OCI-LY7 (cell line): ENCODE results near the gene CAB39. TPM values are rescaled to one million over a fixed set of nuclear protein-coding genes. Genes with fewer than 3 reads are reported as not detected.

Source experiments
- BruUV-seq: library from RNA; stranded (reverse); fragments of 400-500 nt; replicated peaks from 2 replicates; lab custom pipeline; 2021; lab: Mats Ljungman, UMichigan
- CTCF ChIA-PET: fragments of 300-600 bp; sonication (Branson Sonifier 250); formaldehyde crosslinking; loops from one replicate; lab custom pipeline; 2022; ENCODE audit warnings: antibody characterized with exemption; ENCODE audit not compliant: unreplicated experiment; lab: Charles Lee
- POLR2A ChIA-PET: fragments of 300-600 bp; sonication (Branson Sonifier 250); formaldehyde crosslinking; loops from one replicate; lab custom pipeline; 2022; ENCODE audit warnings: antibody characterized with exemption; lab: Charles Lee
- DNase-seq: peaks from one replicate; pipeline ENCODE4 v3.0.0-alpha.2; 2015; ENCODE audit warnings: low spot score
- H2AFZ ChIP-seq: fragments of 200-600 bp; sonication (generic), shearing (Covaris generic); 2 replicates; pipeline ENCODE4 v1.6.1; 2014; ENCODE audit warnings: mild to moderate bottlenecking, antibody characterized with exemption, low read length, moderate library complexity
- H3K27ac ChIP-seq: fragments of 200-600 bp; sonication (generic); 2 replicates; pipeline ENCODE4 v1.5.1; 2014; ENCODE audit warnings: mixed run types, low read depth, mild to moderate bottlenecking, moderate library complexity, low read length, inconsistent platforms; ENCODE audit not compliant: poor library complexity, severe bottlenecking
- H3K36me3 ChIP-seq: fragments of 200-600 bp; sonication (generic); 2 replicates; pipeline ENCODE4 v1.6.1; 2014; ENCODE audit warnings: mild to moderate bottlenecking, antibody characterized with exemption, low read length, moderate library complexity, mixed read lengths; ENCODE audit not compliant: insufficient read depth
- H3K4me1 ChIP-seq: fragments of 200-600 bp; sonication (generic); 2 replicates; pipeline ENCODE4 v1.5.1; 2014; ENCODE audit warnings: mild to moderate bottlenecking, low read length; ENCODE audit not compliant: insufficient read depth, poor library complexity, severe bottlenecking
- H3K4me2 ChIP-seq: fragments of 200-600 bp; sonication (generic); 2 replicates; pipeline ENCODE4 v1.6.1; 2014; ENCODE audit warnings: mild to moderate bottlenecking, low read length
- H3K4me3 ChIP-seq: fragments of 200-600 bp; sonication (generic); 2 replicates; pipeline ENCODE4 v1.5.1; 2014; ENCODE audit warnings: mild to moderate bottlenecking, low read depth, low read length; ENCODE audit not compliant: poor library complexity, severe bottlenecking
- H3K79me2 ChIP-seq: fragments of 200-600 bp; sonication (generic); 2 replicates; pipeline ENCODE4 v1.6.1; 2016; ENCODE audit warnings: low read depth, mild to moderate bottlenecking, low read length, moderate library complexity, mixed read lengths; ENCODE audit not compliant: insufficient read depth
- H3K9me2 ChIP-seq: fragments of 200-600 bp; sonication (generic); 2 replicates; pipeline ENCODE4 v1.6.1; 2016; ENCODE audit warnings: mild to moderate bottlenecking, low read length, mixed read lengths; ENCODE audit not compliant: insufficient read depth
- H3K9me3 ChIP-seq: fragments of 200-600 bp; sonication (generic); 2 replicates; pipeline ENCODE4 v1.6.1; 2014; ENCODE audit warnings: mild to moderate bottlenecking, mixed run types, low read length, mixed read lengths
- H4K20me1 ChIP-seq: fragments of 200-600 bp; sonication (generic); 2 replicates; pipeline ENCODE4 v1.6.1; 2014; ENCODE audit warnings: mild to moderate bottlenecking, antibody characterized with exemption, low read length, moderate library complexity, mixed read lengths; ENCODE audit not compliant: insufficient read depth
- EZH2phosphoT487 ChIP-seq: fragments of 200-600 bp; sonication (generic); IDR thresholded peaks from 2 replicates; pipeline ENCODE4 v1.6.1; 2018; ENCODE audit warnings: low read depth, borderline replicate concordance, mild to moderate bottlenecking, mixed run types, antibody characterized with exemption, low read length, moderate library complexity, mixed read lengths
- intact Hi-C: fragments of 100-400 bp; cut with micrococcal nuclease; formaldehyde crosslinking; loops from one replicate; pipeline ENCODE4 v1.10.0; 2022; ENCODE audit not compliant: unreplicated experiment
- total RNA-seq, 2 experiments: library from RNA; depleted of rRNA in 1 of 2; stranded (reverse); fragments of >200 nt in 1 of 2; shearing (Covaris generic) in 1 of 2; gene quantifications; 2 replicates each; pipeline ENCODE4 v1.2.3, GENCODE V29; 2014 to 2022
- TF ChIP-seq, protein P1 (sequence below): fragments of 200-600 bp; sonication (generic); conservative IDR thresholded peaks from 2 replicates; pipeline ENCODE4 v1.5.1; 2014; ENCODE audit warnings: mild to moderate bottlenecking, antibody characterized with exemption, low read length, moderate library complexity, mixed read lengths

CAB39 gene
- total RNA-seq, 2 experiments from 2014 or later: 39.3 to 53.4 TPM

- POLR2A ChIA-PET: no interaction called here
- intact Hi-C loops: no loop called here
- DNase-seq: no peak
- CTCF ChIA-PET: no interaction called here
- no peak overlapping the region for H2AFZ ChIP-seq
- H3K36me3 ChIP-seq: peaks cover 41% of the 10 kb centered on the region
- no peak overlapping the region for H3K27ac ChIP-seq
- no peaks in the 10 kb centered on the region for H3K79me2 ChIP-seq
- H4K20me1 ChIP-seq: no peaks in the 10 kb centered on the region
- TF ChIP-seq EZH2phosphoT487: no peak
- TF ChIP-seq, protein P1, sequence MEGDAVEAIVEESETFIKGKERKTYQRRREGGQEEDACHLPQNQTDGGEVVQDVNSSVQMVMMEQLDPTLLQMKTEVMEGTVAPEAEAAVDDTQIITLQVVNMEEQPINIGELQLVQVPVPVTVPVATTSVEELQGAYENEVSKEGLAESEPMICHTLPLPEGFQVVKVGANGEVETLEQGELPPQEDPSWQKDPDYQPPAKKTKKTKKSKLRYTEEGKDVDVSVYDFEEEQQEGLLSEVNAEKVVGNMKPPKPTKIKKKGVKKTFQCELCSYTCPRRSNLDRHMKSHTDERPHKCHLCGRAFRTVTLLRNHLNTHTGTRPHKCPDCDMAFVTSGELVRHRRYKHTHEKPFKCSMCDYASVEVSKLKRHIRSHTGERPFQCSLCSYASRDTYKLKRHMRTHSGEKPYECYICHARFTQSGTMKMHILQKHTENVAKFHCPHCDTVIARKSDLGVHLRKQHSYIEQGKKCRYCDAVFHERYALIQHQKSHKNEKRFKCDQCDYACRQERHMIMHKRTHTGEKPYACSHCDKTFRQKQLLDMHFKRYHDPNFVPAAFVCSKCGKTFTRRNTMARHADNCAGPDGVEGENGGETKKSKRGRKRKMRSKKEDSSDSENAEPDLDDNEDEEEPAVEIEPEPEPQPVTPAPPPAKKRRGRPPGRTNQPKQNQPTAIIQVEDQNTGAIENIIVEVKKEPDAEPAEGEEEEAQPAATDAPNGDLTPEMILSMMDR: no peak
- no peak overlapping the region for H3K4me2 ChIP-seq
- no peaks in the 10 kb centered on the region for H3K9me2 ChIP-seq
- BruUV-seq: no TSS peak
- H3K4me3 ChIP-seq: no peak overlapping the region
- H3K9me3 ChIP-seq: no peaks in the 10 kb centered on the region
- no peaks in the 10 kb centered on the region for H3K4me1 ChIP-seq
These were observed 61.8 kb downstream of the CAB39 start for GRCh38 chr2:230774348-230774951.

- H3K36me3 ChIP-seq: peaks cover 49% of the 10 kb centered on the region
- H3K9me3 ChIP-seq: no peaks in the 10 kb centered on the region
- H3K4me3 ChIP-seq: no peak overlapping the region
- H3K27ac ChIP-seq: no peak overlapping the region
- CTCF ChIA-PET: no interaction called here
- no peaks in the 10 kb centered on the region for H3K79me2 ChIP-seq
- no peaks in the 10 kb centered on the region for H3K4me1 ChIP-seq
- intact Hi-C loops: no loop called here
- POLR2A ChIA-PET: interaction anchor here (0.7 kb wide), 1 partner anchor 10 kb away, joined by 4 read pairs; no protein-coding TSS in a partner anchor
- BruUV-seq: no TSS peak
- H3K4me2 ChIP-seq: no peak overlapping the region
- H2AFZ ChIP-seq: no peak overlapping the region
- TF ChIP-seq, protein P1: no peak
- TF ChIP-seq EZH2phosphoT487: no peak
- no peaks in the 10 kb centered on the region for H3K9me2 ChIP-seq
- H4K20me1 ChIP-seq: no peaks in the 10 kb centered on the region
- DNase-seq: no peak
These were observed 63.1 kb downstream of the CAB39 start for GRCh38 chr2:230775737-230776136.

DNA sequence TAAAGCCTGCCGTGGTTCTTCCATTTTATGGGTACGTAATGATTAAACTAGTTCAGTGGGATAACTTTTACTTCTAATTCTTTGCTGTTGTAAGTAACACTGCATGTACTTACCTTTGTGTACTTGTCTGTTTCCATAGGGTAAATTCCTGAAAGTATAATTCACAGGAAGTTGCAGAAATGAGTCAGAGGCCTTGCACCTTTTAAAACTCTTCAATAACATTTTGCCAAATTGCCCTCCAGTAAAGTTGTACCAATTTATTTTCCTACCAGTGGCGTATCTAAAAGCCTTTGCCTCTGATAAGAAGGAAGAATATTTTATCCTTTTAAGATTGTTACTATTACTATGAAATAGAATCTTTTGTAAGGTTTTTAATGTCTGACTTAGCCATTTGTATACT lies 65.1 kb downstream of the CAB39 start:
- ChIA-PET POLR2A (no interaction called here), CTCF (no interaction called here)
- TF ChIP-seq, protein P1: no peak
- Histone ChIP-seq H3K27ac (no peak overlapping the region), H2AFZ (no peak overlapping the region), H3K36me3 (peaks cover 47% of the 10 kb centered on the region), H4K20me1 (no peaks in the 10 kb centered on the region), H3K4me3 (no peak overlapping the region), H3K9me2 (no peaks in the 10 kb centered on the region), H3K4me1 (no peaks in the 10 kb centered on the region), H3K79me2 (peaks cover 5% of the 10 kb centered on the region; the same call in 1 of the 2 replicates), H3K9me3 (no peaks in the 10 kb centered on the region), H3K4me2 (no peak overlapping the region)
- no TSS peak for BruUV-seq
- no peak for DNase-seq
- intact Hi-C loops: no loop called here
